KMS-11 (cell line): ENCODE data around the gene NSRP1.

Experiments
- H2AFZ ChIP-seq: fragments of 200-600 bp; sonication (generic); 2 replicates; pipeline ENCODE4 v1.6.1; 2016; ENCODE audit warnings: antibody characterized with exemption, mixed run types, low read depth
- H3K27ac ChIP-seq: fragments of 200-600 bp; sonication (generic); 2 replicates; pipeline ENCODE4 v1.6.1; 2016; ENCODE audit warnings: mild to moderate bottlenecking, mixed run types
- H3K27me3 ChIP-seq: fragments of 200-600 bp; sonication (generic); 2 replicates; pipeline ENCODE4 v1.6.1; 2017; ENCODE audit warnings: mild to moderate bottlenecking, low read depth, mixed run types, moderate library complexity; ENCODE audit not compliant: insufficient read depth
- H3K36me3 ChIP-seq: fragments of 200-600 bp; sonication (generic); 2 replicates; pipeline ENCODE4 v1.6.1; 2017; ENCODE audit warnings: mild to moderate bottlenecking, mixed run types; ENCODE audit not compliant: insufficient read depth
- H3K4me1 ChIP-seq: fragments of 200-600 bp; sonication (generic); 2 replicates; pipeline ENCODE4 v1.6.1; 2016; ENCODE audit warnings: mild to moderate bottlenecking, low read depth, mixed run types; ENCODE audit not compliant: poor library complexity, severe bottlenecking
- H3K4me2 ChIP-seq: fragments of 200-600 bp; sonication (generic); 2 replicates; pipeline ENCODE4 v1.7.0; 2016; ENCODE audit warnings: mild to moderate bottlenecking, mixed run types
- H3K4me3 ChIP-seq: fragments of 200-600 bp; sonication (generic); IDR thresholded peaks from 2 replicates; pipeline ENCODE4 v1.6.1; 2017; ENCODE audit warnings: low read depth, low read length, mixed read lengths; ENCODE audit not compliant: insufficient read depth
- H3K79me2 ChIP-seq: fragments of 200-600 bp; sonication (generic); 2 replicates; pipeline ENCODE4 v1.6.1; 2016; ENCODE audit warnings: low read depth, mixed run types; ENCODE audit not compliant: insufficient read depth
- H3K9ac ChIP-seq: fragments of 200-600 bp; sonication (generic); 2 replicates; pipeline ENCODE4 v1.6.1; 2016; ENCODE audit warnings: mild to moderate bottlenecking, mixed run types
- H4K20me1 ChIP-seq: fragments of 200-600 bp; sonication (generic); 2 replicates; pipeline ENCODE4 v1.6.1; 2016; ENCODE audit warnings: mild to moderate bottlenecking, mixed run types; ENCODE audit not compliant: insufficient read depth
- TF ChIP-seq, protein P1 (sequence below): fragments of 200-600 bp; sonication (generic); conservative IDR thresholded peaks from 2 replicates; pipeline ENCODE4 v1.6.1; 2017; ENCODE audit warnings: low read depth, mild to moderate bottlenecking, antibody characterized with exemption, low read length, moderate library complexity, mixed read lengths

The NSRP1 gene

DNA sequence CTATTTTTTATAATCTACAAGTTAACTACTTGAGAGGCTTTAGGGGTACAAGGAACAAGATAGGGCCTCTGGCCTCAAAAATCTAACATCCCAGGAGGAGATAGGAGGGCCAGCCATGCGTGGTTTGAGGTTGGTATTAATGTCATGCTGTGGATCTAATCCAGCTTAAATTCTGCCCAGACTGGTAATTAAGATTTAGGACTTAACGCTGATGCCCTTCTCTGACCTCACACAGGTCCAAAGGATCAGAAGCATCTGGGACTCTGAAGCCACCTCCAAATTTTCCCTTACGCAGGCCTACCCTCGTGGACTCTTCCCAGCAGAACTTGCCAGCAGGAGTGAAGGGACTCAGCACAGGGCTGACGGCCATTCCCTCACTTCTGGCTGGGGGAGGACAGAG is 103.8 kb downstream of the NSRP1 start:
- no peak overlapping the region for H2AFZ ChIP-seq
- no peak overlapping the region for H3K9ac ChIP-seq
- H3K4me2 ChIP-seq: no peak overlapping the region
- H3K27me3 ChIP-seq: no peaks in the 10 kb centered on the region
- H3K79me2 ChIP-seq: no peaks in the 10 kb centered on the region
- no peaks in the 10 kb centered on the region for H3K36me3 ChIP-seq
- H3K27ac ChIP-seq: no peak overlapping the region
- TF ChIP-seq, protein P1, sequence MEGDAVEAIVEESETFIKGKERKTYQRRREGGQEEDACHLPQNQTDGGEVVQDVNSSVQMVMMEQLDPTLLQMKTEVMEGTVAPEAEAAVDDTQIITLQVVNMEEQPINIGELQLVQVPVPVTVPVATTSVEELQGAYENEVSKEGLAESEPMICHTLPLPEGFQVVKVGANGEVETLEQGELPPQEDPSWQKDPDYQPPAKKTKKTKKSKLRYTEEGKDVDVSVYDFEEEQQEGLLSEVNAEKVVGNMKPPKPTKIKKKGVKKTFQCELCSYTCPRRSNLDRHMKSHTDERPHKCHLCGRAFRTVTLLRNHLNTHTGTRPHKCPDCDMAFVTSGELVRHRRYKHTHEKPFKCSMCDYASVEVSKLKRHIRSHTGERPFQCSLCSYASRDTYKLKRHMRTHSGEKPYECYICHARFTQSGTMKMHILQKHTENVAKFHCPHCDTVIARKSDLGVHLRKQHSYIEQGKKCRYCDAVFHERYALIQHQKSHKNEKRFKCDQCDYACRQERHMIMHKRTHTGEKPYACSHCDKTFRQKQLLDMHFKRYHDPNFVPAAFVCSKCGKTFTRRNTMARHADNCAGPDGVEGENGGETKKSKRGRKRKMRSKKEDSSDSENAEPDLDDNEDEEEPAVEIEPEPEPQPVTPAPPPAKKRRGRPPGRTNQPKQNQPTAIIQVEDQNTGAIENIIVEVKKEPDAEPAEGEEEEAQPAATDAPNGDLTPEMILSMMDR: no peak
- no peaks in the 10 kb centered on the region for H4K20me1 ChIP-seq
- no peak overlapping the region for H3K4me3 ChIP-seq
- no peaks in the 10 kb centered on the region for H3K4me1 ChIP-seq

DNA sequence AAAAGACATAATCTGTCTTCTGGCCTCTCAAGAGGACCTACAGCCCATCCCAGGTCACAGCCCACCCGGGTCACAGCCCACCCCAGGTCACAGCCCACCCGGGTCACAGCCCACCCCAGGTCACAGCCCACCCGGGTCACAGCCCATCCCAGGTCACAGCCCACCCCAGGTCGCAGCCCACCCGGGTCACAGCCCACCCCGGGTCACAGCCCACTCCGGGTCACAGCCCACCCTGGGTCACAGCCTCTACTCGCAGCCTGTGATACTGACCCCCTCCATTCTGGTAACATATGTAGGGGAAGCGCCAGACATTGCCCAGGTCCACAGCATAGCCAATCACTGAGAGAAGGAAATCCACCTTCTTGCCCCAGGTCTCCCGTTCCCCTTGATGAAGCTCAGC is 104.7 kb downstream of the NSRP1 start:
- no peaks in the 10 kb centered on the region for H4K20me1 ChIP-seq
- TF ChIP-seq, protein P1: no peak
- H3K9ac ChIP-seq: no peak overlapping the region
- no peaks in the 10 kb centered on the region for H3K27me3 ChIP-seq
- no peaks in the 10 kb centered on the region for H3K36me3 ChIP-seq
- no peak overlapping the region for H2AFZ ChIP-seq
- no peak overlapping the region for H3K27ac ChIP-seq
- no peak overlapping the region for H3K4me2 ChIP-seq
- H3K79me2 ChIP-seq: no peaks in the 10 kb centered on the region
- H3K4me1 ChIP-seq: no peaks in the 10 kb centered on the region
- H3K4me3 ChIP-seq: no peak overlapping the region

GRCh38 chr17:30222251-30222650 is 105.6 kb downstream of the NSRP1 start:
- Histone ChIP-seq H3K4me2 (no peak overlapping the region), H3K27me3 (no peaks in the 10 kb centered on the region), H3K9ac (no peak overlapping the region), H3K4me1 (no peaks in the 10 kb centered on the region), H4K20me1 (no peaks in the 10 kb centered on the region), H3K36me3 (no peaks in the 10 kb centered on the region), H3K79me2 (no peaks in the 10 kb centered on the region), H3K4me3 (no peak overlapping the region), H3K27ac (no peak overlapping the region), H2AFZ (no peak overlapping the region)
- TF ChIP-seq, protein P1: no peak

DNA sequence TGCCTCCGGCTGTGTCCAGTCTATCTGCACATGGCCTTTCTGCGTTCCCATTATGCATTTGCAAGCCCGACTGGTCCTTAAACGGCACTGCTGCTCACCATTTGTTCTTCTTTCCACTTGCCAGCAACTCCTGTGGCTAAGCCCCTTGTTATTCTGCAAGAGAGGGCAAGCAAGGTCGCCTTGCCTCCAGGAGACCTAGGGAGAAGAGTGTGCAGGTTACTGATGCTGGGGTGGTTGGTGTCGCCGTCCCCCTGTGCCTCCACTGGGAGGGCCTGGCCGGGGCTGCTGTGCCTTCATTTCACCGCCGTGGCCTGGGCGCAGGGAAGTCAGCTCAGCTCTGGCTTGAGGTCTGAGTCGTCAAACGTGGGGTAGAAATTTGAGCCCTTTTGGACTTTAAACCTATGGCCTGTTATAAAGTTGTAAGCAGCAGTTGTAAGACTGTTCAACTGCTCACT is 106.1 kb downstream of the NSRP1 start:
- no peaks in the 10 kb centered on the region for H3K4me1 ChIP-seq
- no peak overlapping the region for H3K27ac ChIP-seq
- H3K9ac ChIP-seq: no peak overlapping the region
- H4K20me1 ChIP-seq: no peaks in the 10 kb centered on the region
- no peaks in the 10 kb centered on the region for H3K36me3 ChIP-seq
- H3K4me2 ChIP-seq: no peak overlapping the region
- TF ChIP-seq, protein P1: no peak
- H2AFZ ChIP-seq: no peak overlapping the region
- H3K4me3 ChIP-seq: no peak overlapping the region
- no peaks in the 10 kb centered on the region for H3K79me2 ChIP-seq
- H3K27me3 ChIP-seq: no peaks in the 10 kb centered on the region
